WTC11 (cell line): ENCODE data around the gene RUNX1. TPM values are rescaled to one million over a fixed set of nuclear protein-coding genes. Genes with fewer than 3 reads are reported as not detected.

Experiments
- ATAC-seq: fragments of 200-7000 bp; cut with Tn5 transposase; 2 replicates; pipeline ENCODE4 v1.10.0; 2021; ENCODE audit warnings: mild to moderate bottlenecking, moderate library complexity
- CTCF ChIA-PET: fragments of 300-600 bp; sonication (Branson Sonifier 250); formaldehyde crosslinking; loops from one replicate; lab custom pipeline; 2021; ENCODE audit warnings: antibody characterized with exemption; lab: Charles Lee
- POLR2A ChIA-PET: fragments of 350-600 bp; sonication (Branson Sonifier 250); formaldehyde crosslinking; loops from one replicate; lab custom pipeline; 2021; ENCODE audit warnings: antibody characterized with exemption; lab: Charles Lee
- DNase-seq: peaks from one replicate; pipeline ENCODE4 v3.0.0; 2021; ENCODE audit warnings: low spot score
- H3K27ac Mint-ChIP-seq: 2 replicates; pipeline ENCODE4 v1.8.0; 2021; ENCODE audit warnings: mixed read lengths
- H3K27me3 Mint-ChIP-seq: 2 replicates; pipeline ENCODE4 v1.8.0; 2021; ENCODE audit warnings: low read depth, mild to moderate bottlenecking, moderate library complexity, mixed read lengths
- H3K36me3 Mint-ChIP-seq: 2 replicates; pipeline ENCODE4 v1.8.0; 2021; ENCODE audit warnings: mixed read lengths
- H3K4me1 Mint-ChIP-seq: 2 replicates; pipeline ENCODE4 v1.8.0; 2022; ENCODE audit warnings: mixed read lengths
- H3K4me3 Mint-ChIP-seq: 2 replicates; pipeline ENCODE4 v1.8.0; 2021; ENCODE audit warnings: mild to moderate bottlenecking, moderate library complexity, mixed read lengths
- H3K9me3 Mint-ChIP-seq: 2 replicates; pipeline ENCODE4 v1.8.0; 2021; ENCODE audit warnings: mixed read lengths
- ATF1 ChIP-seq: sonication (generic); formaldehyde crosslinking; IDR thresholded peaks from 2 replicates; pipeline ENCODE4 v1.8.1; 2023; ENCODE audit warnings: mild to moderate bottlenecking, moderate library complexity, missing genetic modification reagents
- ESRRA ChIP-seq: sonication (generic); formaldehyde crosslinking; IDR thresholded peaks from 2 replicates; pipeline ENCODE4 v1.8.1; 2022; ENCODE audit warnings: mild to moderate bottlenecking, missing genetic modification reagents, borderline replicate concordance
- JUN ChIP-seq: sonication (generic); formaldehyde crosslinking; IDR thresholded peaks from 2 replicates; pipeline ENCODE4 v1.8.0; 2023; ENCODE audit warnings: mild to moderate bottlenecking, missing genetic modification reagents
- RORB ChIP-seq: fragments of 250-450 bp; sonication (Bioruptor Pico); IDR thresholded peaks from 2 replicates; pipeline ENCODE4 v1.9.0; 2021; ENCODE audit warnings: mild to moderate bottlenecking
- TP53 ChIP-seq: sonication (generic); formaldehyde crosslinking; IDR thresholded peaks from 2 replicates; pipeline ENCODE4 v1.8.1; 2023; ENCODE audit warnings: mild to moderate bottlenecking, missing genetic modification reagents
- ZBTB21 ChIP-seq: sonication (generic); formaldehyde crosslinking; IDR thresholded peaks from 2 replicates; pipeline ENCODE4 v1.8.1; 2023; ENCODE audit warnings: mild to moderate bottlenecking, missing genetic modification reagents, borderline replicate concordance
- ZNF416 ChIP-seq: fragments of 250-450 bp; sonication (Bioruptor Pico); IDR thresholded peaks from 2 replicates; pipeline ENCODE4 v1.9.0; 2021; ENCODE audit warnings: mild to moderate bottlenecking, inconsistent platforms
- ZNF671 ChIP-seq: fragments of 250-450 bp; sonication (Bioruptor Pico); IDR thresholded peaks from 2 replicates; pipeline ENCODE4 v1.8.0; 2021; ENCODE audit warnings: mild to moderate bottlenecking
- total RNA-seq: library from RNA; stranded (reverse); gene quantifications from 3 replicates; pipeline ENCODE4 v1.2.3, GENCODE V29; 2021
- TF ChIP-seq, protein P1 (sequence below): sonication (generic); formaldehyde crosslinking; IDR thresholded peaks from 2 replicates; pipeline ENCODE4 v1.8.1; 2022; ENCODE audit warnings: missing genetic modification reagents, borderline replicate concordance
- TF ChIP-seq, protein P2 (sequence below): sonication (generic); formaldehyde crosslinking; IDR thresholded peaks from 2 replicates; pipeline ENCODE4 v1.8.1; 2022; ENCODE audit warnings: low read depth, mild to moderate bottlenecking, moderate library complexity, missing genetic modification reagents, borderline replicate concordance
- TF ChIP-seq, protein P3 (sequence below): sonication (generic); formaldehyde crosslinking; IDR thresholded peaks from 2 replicates; pipeline ENCODE4 v1.8.1; 2023; ENCODE audit warnings: mild to moderate bottlenecking, missing genetic modification reagents
- TF ChIP-seq, protein P4 (sequence below): sonication (generic); formaldehyde crosslinking; IDR thresholded peaks from 2 replicates; pipeline ENCODE4 v1.8.1; 2022; ENCODE audit warnings: mild to moderate bottlenecking, moderate library complexity, missing genetic modification reagents
- TF ChIP-seq, protein P5 (sequence below): sonication (generic); formaldehyde crosslinking; IDR thresholded peaks from 2 replicates; pipeline ENCODE4 v1.8.0; 2022; ENCODE audit warnings: mild to moderate bottlenecking, missing genetic modification reagents

RUNX1 gene
- total RNA-seq, 1 experiment from 2014 or later: 2.2 TPM

DNA sequence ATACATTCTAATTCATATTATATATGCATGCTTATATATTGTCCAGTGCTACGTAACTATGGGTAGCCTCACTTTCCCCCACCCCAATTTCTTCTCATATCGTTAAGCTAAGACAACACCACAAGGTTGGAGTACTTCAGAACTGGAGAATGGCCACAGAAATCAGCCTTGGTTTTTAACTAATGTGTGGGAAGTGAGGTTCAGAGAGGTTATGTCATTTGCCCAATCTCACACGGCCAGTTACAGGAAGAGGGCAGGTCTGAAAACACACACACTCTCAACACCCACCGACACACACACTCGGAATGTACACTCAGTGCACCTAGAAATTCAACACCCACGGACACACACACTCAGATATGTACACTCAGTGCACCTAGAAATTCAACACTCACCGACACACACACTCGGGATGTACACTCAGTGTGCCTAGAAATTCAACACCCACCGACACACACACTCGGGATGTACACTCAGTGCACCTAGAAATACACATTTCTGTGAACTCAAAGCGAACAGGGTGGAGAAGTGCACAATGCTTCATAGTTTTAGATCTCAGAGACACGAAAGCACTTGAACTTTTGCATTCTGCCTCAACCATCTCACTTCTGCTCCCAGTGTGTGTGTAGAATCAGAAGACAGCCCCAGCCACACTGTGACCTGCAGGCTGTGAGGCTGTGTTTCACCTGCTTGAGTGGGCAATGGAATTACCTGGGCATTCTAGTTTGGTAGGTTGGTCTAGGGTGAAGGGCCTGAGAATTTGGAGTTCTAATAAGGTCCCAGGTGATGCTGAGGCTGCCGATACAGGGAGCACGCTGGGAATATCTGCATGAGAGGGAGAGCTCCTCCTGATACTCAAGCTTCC lies 209.9 kb downstream of the RUNX1 start:
- no peak for DNase-seq
- no peak for ATAC-seq
- Mint-ChIP-seq H3K9me3 (no peaks in the 10 kb centered on the region), H3K27ac (no peak overlapping the region), H3K27me3 (no peaks in the 10 kb centered on the region), H3K4me1 (peaks cover 44% of the 10 kb centered on the region), H3K4me3 (no peak overlapping the region), H3K36me3 (no peaks in the 10 kb centered on the region)
- ChIA-PET POLR2A (no interaction called here), CTCF (no interaction called here)
- no peak for TF ChIP-seq ZBTB21 (CRISPR knock-in tag)
- no peak for TF ChIP-seq RORB
- TF ChIP-seq ESRRA (CRISPR knock-in tag): no peak
- no peak for TF ChIP-seq ATF1 (CRISPR knock-in tag)
- TF ChIP-seq ZNF671 (CRISPR knock-in tag): no peak
- TF ChIP-seq, protein P1, sequence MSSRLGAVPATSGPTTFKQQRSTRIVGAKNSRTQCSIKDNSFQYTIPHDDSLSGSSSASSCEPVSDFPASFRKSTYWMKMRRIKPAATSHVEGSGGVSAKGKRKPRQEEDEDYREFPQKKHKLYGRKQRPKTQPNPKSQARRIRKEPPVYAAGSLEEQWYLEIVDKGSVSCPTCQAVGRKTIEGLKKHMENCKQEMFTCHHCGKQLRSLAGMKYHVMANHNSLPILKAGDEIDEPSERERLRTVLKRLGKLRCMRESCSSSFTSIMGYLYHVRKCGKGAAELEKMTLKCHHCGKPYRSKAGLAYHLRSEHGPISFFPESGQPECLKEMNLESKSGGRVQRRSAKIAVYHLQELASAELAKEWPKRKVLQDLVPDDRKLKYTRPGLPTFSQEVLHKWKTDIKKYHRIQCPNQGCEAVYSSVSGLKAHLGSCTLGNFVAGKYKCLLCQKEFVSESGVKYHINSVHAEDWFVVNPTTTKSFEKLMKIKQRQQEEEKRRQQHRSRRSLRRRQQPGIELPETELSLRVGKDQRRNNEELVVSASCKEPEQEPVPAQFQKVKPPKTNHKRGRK (CRISPR knock-in tag): no peak
- TF ChIP-seq, protein P2, sequence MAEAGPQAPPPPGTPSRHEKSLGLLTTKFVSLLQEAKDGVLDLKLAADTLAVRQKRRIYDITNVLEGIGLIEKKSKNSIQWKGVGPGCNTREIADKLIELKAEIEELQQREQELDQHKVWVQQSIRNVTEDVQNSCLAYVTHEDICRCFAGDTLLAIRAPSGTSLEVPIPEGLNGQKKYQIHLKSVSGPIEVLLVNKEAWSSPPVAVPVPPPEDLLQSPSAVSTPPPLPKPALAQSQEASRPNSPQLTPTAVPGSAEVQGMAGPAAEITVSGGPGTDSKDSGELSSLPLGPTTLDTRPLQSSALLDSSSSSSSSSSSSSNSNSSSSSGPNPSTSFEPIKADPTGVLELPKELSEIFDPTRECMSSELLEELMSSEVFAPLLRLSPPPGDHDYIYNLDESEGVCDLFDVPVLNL (CRISPR knock-in tag): no peak
- no peak for TF ChIP-seq JUN (CRISPR knock-in tag)
- TF ChIP-seq ZNF416 (CRISPR knock-in tag): no peak
- TF ChIP-seq TP53 (CRISPR knock-in tag): no peak

DNA sequence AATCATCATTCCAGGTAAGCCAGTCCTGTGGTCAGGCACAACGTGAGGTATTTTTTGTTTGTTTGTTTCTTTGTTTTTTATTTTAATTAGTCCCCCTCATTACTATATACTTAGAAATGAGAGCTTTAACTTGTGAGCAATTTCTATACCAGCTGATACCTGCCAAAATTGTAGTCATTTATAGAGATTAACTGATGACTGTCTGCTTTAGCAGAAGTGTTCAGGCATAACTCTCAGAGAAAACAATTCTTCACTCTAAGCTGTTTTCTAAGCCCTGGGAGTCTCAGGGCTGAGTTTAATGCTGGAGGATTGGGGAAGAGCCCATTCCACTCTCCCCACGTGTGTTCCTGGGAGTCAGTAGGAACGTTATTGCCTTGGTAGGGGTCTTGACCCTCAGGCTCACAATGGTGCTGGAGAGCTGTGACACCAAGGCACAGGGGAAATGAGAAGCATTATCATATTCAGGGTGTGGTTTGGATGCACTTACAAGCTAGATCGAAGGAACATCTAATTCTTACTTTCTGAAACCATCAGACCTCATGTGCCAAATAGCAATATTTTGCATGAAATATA lies 212.1 kb downstream of the RUNX1 start:
- H3K27ac Mint-ChIP-seq: no peak overlapping the region

More for the DNA sequence above, 212.1 kb downstream of the RUNX1 start:
- no peak overlapping the region for H3K4me3 Mint-ChIP-seq
- H3K9me3 Mint-ChIP-seq: no peaks in the 10 kb centered on the region
- TF ChIP-seq, protein P3, sequence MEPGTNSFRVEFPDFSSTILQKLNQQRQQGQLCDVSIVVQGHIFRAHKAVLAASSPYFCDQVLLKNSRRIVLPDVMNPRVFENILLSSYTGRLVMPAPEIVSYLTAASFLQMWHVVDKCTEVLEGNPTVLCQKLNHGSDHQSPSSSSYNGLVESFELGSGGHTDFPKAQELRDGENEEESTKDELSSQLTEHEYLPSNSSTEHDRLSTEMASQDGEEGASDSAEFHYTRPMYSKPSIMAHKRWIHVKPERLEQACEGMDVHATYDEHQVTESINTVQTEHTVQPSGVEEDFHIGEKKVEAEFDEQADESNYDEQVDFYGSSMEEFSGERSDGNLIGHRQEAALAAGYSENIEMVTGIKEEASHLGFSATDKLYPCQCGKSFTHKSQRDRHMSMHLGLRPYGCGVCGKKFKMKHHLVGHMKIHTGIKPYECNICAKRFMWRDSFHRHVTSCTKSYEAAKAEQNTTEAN (CRISPR knock-in tag): no peak
- no peak for TF ChIP-seq ZNF671 (CRISPR knock-in tag)
- TF ChIP-seq RORB: no peak
- TF ChIP-seq, protein P4, sequence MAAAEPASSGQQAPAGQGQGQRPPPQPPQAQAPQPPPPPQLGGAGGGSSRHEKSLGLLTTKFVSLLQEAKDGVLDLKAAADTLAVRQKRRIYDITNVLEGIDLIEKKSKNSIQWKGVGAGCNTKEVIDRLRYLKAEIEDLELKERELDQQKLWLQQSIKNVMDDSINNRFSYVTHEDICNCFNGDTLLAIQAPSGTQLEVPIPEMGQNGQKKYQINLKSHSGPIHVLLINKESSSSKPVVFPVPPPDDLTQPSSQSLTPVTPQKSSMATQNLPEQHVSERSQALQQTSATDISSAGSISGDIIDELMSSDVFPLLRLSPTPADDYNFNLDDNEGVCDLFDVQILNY (CRISPR knock-in tag): no peak
- TF ChIP-seq, protein P5, sequence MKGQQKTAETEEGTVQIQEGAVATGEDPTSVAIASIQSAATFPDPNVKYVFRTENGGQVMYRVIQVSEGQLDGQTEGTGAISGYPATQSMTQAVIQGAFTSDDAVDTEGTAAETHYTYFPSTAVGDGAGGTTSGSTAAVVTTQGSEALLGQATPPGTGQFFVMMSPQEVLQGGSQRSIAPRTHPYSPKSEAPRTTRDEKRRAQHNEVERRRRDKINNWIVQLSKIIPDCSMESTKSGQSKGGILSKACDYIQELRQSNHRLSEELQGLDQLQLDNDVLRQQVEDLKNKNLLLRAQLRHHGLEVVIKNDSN (CRISPR knock-in tag): no peak
- no peaks in the 10 kb centered on the region for H3K36me3 Mint-ChIP-seq
- H3K4me1 Mint-ChIP-seq: peaks cover 49% of the 10 kb centered on the region
- no peak for DNase-seq
- no peak for ATAC-seq
- ChIA-PET POLR2A (no interaction called here), CTCF (interaction anchor here (0.8 to 3.2 kb wide), 3 partner anchors 21 to 91 kb away, joined by 3 to 10 read pairs (median 3); no protein-coding TSS in a partner anchor)
- no peaks in the 10 kb centered on the region; the same call in 1 of the 2 replicates for H3K27me3 Mint-ChIP-seq
